Calu3 (cell line): ENCODE results near the gene CDH4. TPM values are rescaled to one million over a fixed set of nuclear protein-coding genes. Genes with fewer than 3 reads are reported as not detected.

Source experiments
- BruUV-seq: library from RNA; stranded (reverse); fragments of 400-500 nt; replicated peaks from 2 replicates; lab custom pipeline; 2021; lab: Mats Ljungman, UMichigan
- CTCF ChIA-PET: fragments of 300-600 bp; sonication (Branson Sonifier 250); formaldehyde crosslinking; loops from one replicate; lab custom pipeline; 2022; ENCODE audit warnings: antibody characterized with exemption; lab: Charles Lee
- DNase-seq: peaks from one replicate; pipeline ENCODE4 v3.0.0; 2022
- H3K27ac Mint-ChIP-seq: one replicate; pipeline ENCODE4 v1.8.0; 2022; ENCODE audit warnings: mixed read lengths; ENCODE audit not compliant: unreplicated experiment
- H3K27me3 Mint-ChIP-seq: one replicate; pipeline ENCODE4 v1.8.0; 2022; ENCODE audit warnings: mixed read lengths; ENCODE audit not compliant: unreplicated experiment
- H3K36me3 Mint-ChIP-seq: one replicate; pipeline ENCODE4 v1.8.0; 2022; ENCODE audit warnings: mild to moderate bottlenecking, moderate library complexity, mixed read lengths; ENCODE audit not compliant: insufficient read depth, unreplicated experiment
- H3K4me1 Mint-ChIP-seq: one replicate; pipeline ENCODE4 v1.8.0; 2022; ENCODE audit warnings: mild to moderate bottlenecking, low read depth, mixed read lengths; ENCODE audit not compliant: unreplicated experiment
- H3K4me3 Mint-ChIP-seq: one replicate; pipeline ENCODE4 v1.8.0; 2022; ENCODE audit warnings: mild to moderate bottlenecking, low read depth, moderate library complexity, mixed read lengths; ENCODE audit not compliant: unreplicated experiment
- H3K9me3 Mint-ChIP-seq: one replicate; pipeline ENCODE4 v1.8.0; 2022; ENCODE audit warnings: low read depth, mixed read lengths; ENCODE audit not compliant: unreplicated experiment
- CTCF ChIP-seq: fragments of 200-600 bp; IDR thresholded peaks from one replicate; pipeline ENCODE4 v1.8.0; 2022; ENCODE audit warnings: antibody characterized with exemption; ENCODE audit not compliant: unreplicated experiment
- intact Hi-C: fragments of 100-400 bp; cut with micrococcal nuclease; formaldehyde crosslinking; loops from one replicate; pipeline ENCODE4 v1.10.0; 2022; ENCODE audit not compliant: unreplicated experiment
- total RNA-seq: library from RNA; stranded (reverse); gene quantifications from 2 replicates; pipeline ENCODE4 v1.2.3, GENCODE V29; 2022

CDH4 gene
- total RNA-seq, 1 experiment from 2014 or later = not detected

GRCh38 chr20:61583356-61583755, 331.3 kb downstream of the CDH4 start:
- H3K4me1 Mint-ChIP-seq = no peaks in the 10 kb centered on the region
- H3K36me3 Mint-ChIP-seq = no peaks in the 10 kb centered on the region
- BruUV-seq = no TSS peak
- no peak for DNase-seq
- intact Hi-C loops = no loop called here
- CTCF ChIA-PET = no interaction called here
- no peak for TF ChIP-seq CTCF
- peaks cover 17% of the 10 kb centered on the region for H3K27me3 Mint-ChIP-seq
- no peak overlapping the region for H3K27ac Mint-ChIP-seq
- peaks cover 3% of the 10 kb centered on the region for H3K9me3 Mint-ChIP-seq
- no peak overlapping the region for H3K4me3 Mint-ChIP-seq

GRCh38 chr20:61584851-61585250, 332.8 kb downstream of the CDH4 start:
- DNase-seq = no peak
- BruUV-seq = no TSS peak
- Mint-ChIP-seq H3K4me1 (no peaks in the 10 kb centered on the region), H3K36me3 (no peaks in the 10 kb centered on the region), H3K9me3 (peaks cover 5% of the 10 kb centered on the region), H3K4me3 (no peak overlapping the region), H3K27me3 (peaks cover 17% of the 10 kb centered on the region), H3K27ac (no peak overlapping the region)
- TF ChIP-seq CTCF = no peak
- CTCF ChIA-PET = no interaction called here
- intact Hi-C loops = no loop called here

- intact Hi-C loops = no loop called here
- no peak overlapping the region for H3K27ac Mint-ChIP-seq
- no TSS peak for BruUV-seq
- TF ChIP-seq CTCF = no peak
- no peak overlapping the region for H3K4me3 Mint-ChIP-seq
- H3K36me3 Mint-ChIP-seq = no peaks in the 10 kb centered on the region
- H3K27me3 Mint-ChIP-seq = peaks cover 17% of the 10 kb centered on the region
- H3K9me3 Mint-ChIP-seq = peaks cover 5% of the 10 kb centered on the region
- CTCF ChIA-PET = no interaction called here
- DNase-seq = no peak
- no peaks in the 10 kb centered on the region for H3K4me1 Mint-ChIP-seq
Observed at GRCh38 chr20:61585764-61586163, 333.7 kb downstream of the CDH4 start.

GRCh38 chr20:61587036-61587435, 335.0 kb downstream of the CDH4 start:
- no peak for TF ChIP-seq CTCF
- no peak overlapping the region for H3K27ac Mint-ChIP-seq
- peaks cover 8% of the 10 kb centered on the region for H3K9me3 Mint-ChIP-seq
- intact Hi-C loops = no loop called here
- BruUV-seq = no TSS peak
- H3K36me3 Mint-ChIP-seq = no peaks in the 10 kb centered on the region
- DNase-seq = no peak
- H3K4me3 Mint-ChIP-seq = no peak overlapping the region
- peaks cover 12% of the 10 kb centered on the region for H3K27me3 Mint-ChIP-seq
- H3K4me1 Mint-ChIP-seq = no peaks in the 10 kb centered on the region
- CTCF ChIA-PET = no interaction called here
